ENCODE measurements around the gene DESI2. TPM values are rescaled to one million over a fixed set of nuclear protein-coding genes. Genes with fewer than 3 reads are reported as not detected.

Gene DESI2
- 10 to 100 TPM; 48.3 to 50.7 TPM for total RNA-seq
- 10 to 100 TPM; 66.6 to 77.0 (median 69.7) TPM for polyA plus RNA-seq (ENCODE audit: insufficient read length in 6 of 6)
- long read RNA-seq, donor 1, full-length matches to known transcripts, result 31 of 37 reads
- long read RNA-seq, donor 1, partial matches to known transcripts, result 0 of 37 reads
- long read RNA-seq, donor 1, other reads (novel, unspliced or antisense), result 6 of 37 reads
- long read RNA-seq, donor 2, full-length matches to known transcripts, result 27 of 32 reads
- long read RNA-seq, donor 2, partial matches to known transcripts, result 5 of 32 reads
- long read RNA-seq, donor 2, other reads (novel, unspliced or antisense), result 0 of 32 reads
- long read RNA-seq, donor 3, full-length matches to known transcripts, result 18 of 18 reads
- long read RNA-seq, donor 3, partial matches to known transcripts, result 0 of 18 reads
- long read RNA-seq, donor 3, other reads (novel, unspliced or antisense), result 0 of 18 reads
- long read RNA-seq, donor 4, full-length matches to known transcripts, result 17 of 35 reads
- long read RNA-seq, donor 4, partial matches to known transcripts, result 4 of 35 reads
- long read RNA-seq, donor 4, other reads (novel, unspliced or antisense), result 14 of 35 reads
- long read RNA-seq, donor 5, full-length matches to known transcripts, result 21 of 27 reads
- long read RNA-seq, donor 5, partial matches to known transcripts, result 0 of 27 reads
- long read RNA-seq, donor 5, other reads (novel, unspliced or antisense), result 6 of 27 reads
- long read RNA-seq, donor 6, full-length matches to known transcripts, result 21 of 21 reads
- long read RNA-seq, donor 6, partial matches to known transcripts, result 0 of 21 reads
- long read RNA-seq, donor 6, other reads (novel, unspliced or antisense), result 0 of 21 reads
- long read RNA-seq, donor 7, full-length matches to known transcripts, result 7 of 7 reads
- long read RNA-seq, donor 7, partial matches to known transcripts, result 0 of 7 reads
- long read RNA-seq, donor 7, other reads (novel, unspliced or antisense), result 0 of 7 reads
- long read RNA-seq, donor 8, full-length matches to known transcripts, result 19 of 24 reads
- long read RNA-seq, donor 8, partial matches to known transcripts, result 0 of 24 reads
- long read RNA-seq, donor 8, other reads (novel, unspliced or antisense), result 5 of 24 reads
- long read RNA-seq, donor 9, result 0 reads
- long read RNA-seq, donor 10, full-length matches to known transcripts, result 7 of 14 reads
- long read RNA-seq, donor 10, partial matches to known transcripts, result 2 of 14 reads
- long read RNA-seq, donor 10, other reads (novel, unspliced or antisense), result 5 of 14 reads
- long read RNA-seq, donor 11, full-length matches to known transcripts, result 11 of 11 reads
- long read RNA-seq, donor 11, partial matches to known transcripts, result 0 of 11 reads
- long read RNA-seq, donor 11, other reads (novel, unspliced or antisense), result 0 of 11 reads
- long read RNA-seq, donor 12, full-length matches to known transcripts, result 13 of 13 reads
- long read RNA-seq, donor 12, partial matches to known transcripts, result 0 of 13 reads
- long read RNA-seq, donor 12, other reads (novel, unspliced or antisense), result 0 of 13 reads

DNA sequence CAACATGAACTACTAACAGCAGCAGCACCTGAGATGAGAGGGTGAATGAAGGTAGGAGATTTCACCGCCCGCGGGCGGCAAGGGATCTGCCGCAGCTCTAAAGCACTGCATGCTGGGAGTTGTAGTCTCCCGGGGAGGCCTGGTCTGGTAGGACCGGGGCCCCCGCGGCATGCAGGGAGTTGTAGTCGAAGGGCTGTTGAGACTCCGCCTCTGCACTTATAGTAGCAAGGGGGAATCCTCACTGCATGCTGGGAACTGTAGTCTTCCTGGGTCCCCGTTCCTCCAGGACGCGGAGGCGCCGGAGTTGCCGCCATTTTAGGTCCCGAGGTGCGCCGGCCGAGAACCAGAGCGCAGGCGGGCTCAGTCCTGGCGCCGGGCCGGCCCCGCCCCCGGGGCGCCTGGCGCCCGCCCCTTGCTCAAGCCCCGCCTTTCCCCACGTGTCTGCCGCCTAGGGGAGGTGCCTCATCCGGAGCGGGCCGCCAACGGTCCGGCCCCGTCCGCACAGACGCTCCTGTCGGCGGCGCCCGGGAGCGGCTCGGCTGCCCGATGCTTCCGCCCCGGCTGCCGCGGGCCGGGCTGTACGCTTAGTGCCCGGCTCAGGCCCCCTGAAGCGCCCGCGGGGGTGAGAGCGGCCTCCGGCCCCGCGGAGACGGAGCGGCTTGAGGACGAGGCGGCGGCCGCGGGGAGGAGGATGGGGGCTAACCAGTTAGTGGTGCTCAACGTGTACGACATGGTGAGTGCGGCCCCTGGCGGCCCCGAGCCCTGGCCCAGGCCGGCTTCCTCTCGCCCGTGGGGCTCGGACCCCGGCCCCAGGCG, at the start of gene DESI2:
TSS of gene DESI2 (plus strand) at position 504 of the 816 bp plus-strand sequence. CDS start at position 692, 188 bp downstream.
- peaks cover 0 to 5% of the 10 kb centered on the region in 2 donors for H3K36me3 ChIP-seq
- intact Hi-C loops (cut with DNase I), result no loop called here
- TF ChIP-seq, protein P1, sequence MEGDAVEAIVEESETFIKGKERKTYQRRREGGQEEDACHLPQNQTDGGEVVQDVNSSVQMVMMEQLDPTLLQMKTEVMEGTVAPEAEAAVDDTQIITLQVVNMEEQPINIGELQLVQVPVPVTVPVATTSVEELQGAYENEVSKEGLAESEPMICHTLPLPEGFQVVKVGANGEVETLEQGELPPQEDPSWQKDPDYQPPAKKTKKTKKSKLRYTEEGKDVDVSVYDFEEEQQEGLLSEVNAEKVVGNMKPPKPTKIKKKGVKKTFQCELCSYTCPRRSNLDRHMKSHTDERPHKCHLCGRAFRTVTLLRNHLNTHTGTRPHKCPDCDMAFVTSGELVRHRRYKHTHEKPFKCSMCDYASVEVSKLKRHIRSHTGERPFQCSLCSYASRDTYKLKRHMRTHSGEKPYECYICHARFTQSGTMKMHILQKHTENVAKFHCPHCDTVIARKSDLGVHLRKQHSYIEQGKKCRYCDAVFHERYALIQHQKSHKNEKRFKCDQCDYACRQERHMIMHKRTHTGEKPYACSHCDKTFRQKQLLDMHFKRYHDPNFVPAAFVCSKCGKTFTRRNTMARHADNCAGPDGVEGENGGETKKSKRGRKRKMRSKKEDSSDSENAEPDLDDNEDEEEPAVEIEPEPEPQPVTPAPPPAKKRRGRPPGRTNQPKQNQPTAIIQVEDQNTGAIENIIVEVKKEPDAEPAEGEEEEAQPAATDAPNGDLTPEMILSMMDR (IDR thresholded peaks at IDR 0.05), result peak; percentile 49 to 61

DNA sequence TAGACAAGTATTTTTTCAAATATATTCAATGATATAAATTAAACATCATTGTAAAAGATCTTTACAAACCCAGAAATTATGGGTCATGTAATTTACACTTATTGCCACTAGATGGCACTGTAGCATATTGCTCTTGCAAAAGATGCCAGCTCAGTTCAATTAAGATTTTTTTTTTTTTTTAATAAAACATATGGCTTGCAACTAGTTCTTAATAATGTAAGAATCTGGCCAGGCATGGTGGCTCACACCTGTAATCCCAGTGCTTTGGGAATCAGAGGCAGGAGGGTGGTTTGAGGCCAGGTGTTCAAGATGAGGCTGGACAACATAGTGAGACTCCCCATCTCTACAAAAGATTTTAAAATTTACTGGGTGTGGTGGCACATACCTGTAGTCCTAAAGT, 49.4 kb upstream of the DESI2 start:
- Histone ChIP-seq H3K4me1 (no peaks in the 10 kb centered on the region), H3K27me3 (no peaks in the 10 kb centered on the region), H3K27ac (no peak overlapping the region), H3K9me3 (no peaks in the 10 kb centered on the region), H3K36me3 (no peaks in the 10 kb centered on the region), H3K4me3 (no peak overlapping the region)
- ATAC-seq (peak; percentile 74), DNase-seq (peak in 1 of 4 donors; percentile 31)
- TF ChIP-seq, protein P1 (IDR thresholded peaks at IDR 0.05), result peak; percentile 79 to 85
- intact Hi-C loops (cut with DNase I), result loop anchor here in 1 of 2 donors (10.0 kb wide), 1 partner anchor 441 kb away; no protein-coding TSS in a partner anchor

More for the DNA sequence above, at the start of gene DESI2:
- peak within 1 kb of the TSS; percentile 97 to 98 for H3K27ac ChIP-seq
- DNase-seq (peak; percentile 98 to 100 (median 100)), ATAC-seq (peak; percentile 94)
- H3K4me1 ChIP-seq, result peaks cover 29 to 49% of the 10 kb centered on the region in 2 donors
- no peaks in the 10 kb centered on the region for H3K27me3 ChIP-seq
- H3K9me3 ChIP-seq, result no peaks in the 10 kb centered on the region
- peak within 1 kb of the TSS; percentile 85 to 94 for H3K4me3 ChIP-seq

DNA sequence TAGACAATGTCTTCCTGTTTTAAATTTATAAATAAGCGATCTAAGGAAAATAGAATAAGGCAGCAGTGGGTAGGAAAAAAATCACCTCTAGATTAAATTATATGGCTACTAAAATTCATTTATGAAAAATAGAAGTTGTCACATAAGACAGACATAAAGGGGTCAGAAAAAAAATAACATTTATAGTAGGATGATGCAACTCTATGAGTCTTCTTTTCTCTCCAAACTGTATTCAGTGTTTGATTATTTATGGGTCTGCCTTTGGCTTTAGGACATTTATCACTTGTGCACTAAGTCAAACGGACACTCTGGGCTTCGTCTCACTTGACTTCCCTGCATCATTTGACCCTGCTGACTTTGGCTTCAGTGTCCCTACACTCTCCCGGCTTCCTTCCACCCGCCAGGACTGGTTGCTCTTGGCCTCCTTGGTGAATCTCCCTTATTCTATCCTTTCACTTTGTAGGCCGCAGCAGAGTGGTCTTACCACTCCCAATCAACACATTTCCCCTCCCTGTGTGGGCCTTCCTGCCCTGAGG, 47.0 kb upstream of the DESI2 start:
- Histone ChIP-seq H3K4me3 (no peak overlapping the region), H3K27ac (no peak overlapping the region), H3K9me3 (no peaks in the 10 kb centered on the region), H3K36me3 (no peaks in the 10 kb centered on the region), H3K27me3 (no peaks in the 10 kb centered on the region), H3K4me1 (no peaks in the 10 kb centered on the region)
- no peak for DNase-seq
- intact Hi-C loops (cut with DNase I), result loop anchor here in 1 of 2 donors (5.0 to 10.0 kb wide), 2 partner anchors 191 to 439 kb away; no protein-coding TSS in a partner anchor
- TF ChIP-seq, protein P1 (IDR thresholded peaks at IDR 0.05), result no peak
- ATAC-seq, result no peak
